WERI-Rb-1 (cell line): ENCODE results near the gene SLC7A1.

Experiments used
- DNase-seq: peaks from one replicate; pipeline ENCODE4 v3.0.0-alpha.2; 2020
- H3K27ac ChIP-seq: fragments of 250-450 bp; sonication (Bioruptor Pico); 2 replicates; pipeline ENCODE4 v1.5.1; 2020; ENCODE audit warnings: mild to moderate bottlenecking, moderate library complexity
- H3K27me3 ChIP-seq: fragments of 250-450 bp; sonication (Bioruptor Pico); 2 replicates; pipeline ENCODE4 v1.5.1; 2021; ENCODE audit warnings: mild to moderate bottlenecking, low read depth, moderate library complexity; ENCODE audit not compliant: insufficient read depth, severe bottlenecking
- H3K36me3 ChIP-seq: fragments of 250-450 bp; sonication (Bioruptor Pico); 2 replicates; pipeline ENCODE4 v1.5.1; 2020; ENCODE audit warnings: mild to moderate bottlenecking, moderate library complexity
- H3K4me3 ChIP-seq: 2 replicates; pipeline ENCODE4 v1.5.1; 2011; ENCODE audit warnings: low read depth, mild to moderate bottlenecking, control low read depth, low read length
- H3K9me3 ChIP-seq: fragments of 250-450 bp; sonication (Bioruptor Pico); 2 replicates; pipeline ENCODE4 v1.5.1; 2021; ENCODE audit warnings: mild to moderate bottlenecking, moderate library complexity; ENCODE audit not compliant: severe bottlenecking
- TF ChIP-seq, protein P1 (sequence below): IDR thresholded peaks from 2 replicates; pipeline ENCODE4 v1.5.1; 2011; ENCODE audit warnings: low read depth, mild to moderate bottlenecking, control low read depth, inconsistent platforms, low read length

Gene SLC7A1

DNA sequence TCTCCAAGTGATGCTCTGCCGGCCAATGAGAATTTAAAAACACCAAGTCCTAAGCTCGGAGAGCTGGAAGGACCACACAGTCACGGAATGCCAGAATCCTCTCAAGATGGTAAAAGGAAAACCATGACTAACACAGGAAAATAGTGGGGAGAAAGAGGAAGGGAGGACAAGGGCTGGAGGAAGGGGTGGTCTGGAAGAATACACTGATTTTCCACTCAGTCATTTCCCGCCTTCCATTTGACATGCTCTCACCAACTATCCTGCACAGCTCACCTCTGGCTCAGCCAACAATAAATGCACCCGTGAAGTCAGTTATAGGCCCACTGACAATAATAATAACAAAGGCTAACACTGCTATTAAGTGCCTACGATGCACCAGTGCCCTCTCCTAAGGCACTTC, 31.5 kb downstream of the SLC7A1 start:
- Histone ChIP-seq H3K9me3 (no peaks in the 10 kb centered on the region), H3K27ac (no peak overlapping the region), H3K27me3 (no peaks in the 10 kb centered on the region), H3K4me3 (no peak overlapping the region), H3K36me3 (no peaks in the 10 kb centered on the region)
- DNase-seq: no peak
- TF ChIP-seq, protein P1, sequence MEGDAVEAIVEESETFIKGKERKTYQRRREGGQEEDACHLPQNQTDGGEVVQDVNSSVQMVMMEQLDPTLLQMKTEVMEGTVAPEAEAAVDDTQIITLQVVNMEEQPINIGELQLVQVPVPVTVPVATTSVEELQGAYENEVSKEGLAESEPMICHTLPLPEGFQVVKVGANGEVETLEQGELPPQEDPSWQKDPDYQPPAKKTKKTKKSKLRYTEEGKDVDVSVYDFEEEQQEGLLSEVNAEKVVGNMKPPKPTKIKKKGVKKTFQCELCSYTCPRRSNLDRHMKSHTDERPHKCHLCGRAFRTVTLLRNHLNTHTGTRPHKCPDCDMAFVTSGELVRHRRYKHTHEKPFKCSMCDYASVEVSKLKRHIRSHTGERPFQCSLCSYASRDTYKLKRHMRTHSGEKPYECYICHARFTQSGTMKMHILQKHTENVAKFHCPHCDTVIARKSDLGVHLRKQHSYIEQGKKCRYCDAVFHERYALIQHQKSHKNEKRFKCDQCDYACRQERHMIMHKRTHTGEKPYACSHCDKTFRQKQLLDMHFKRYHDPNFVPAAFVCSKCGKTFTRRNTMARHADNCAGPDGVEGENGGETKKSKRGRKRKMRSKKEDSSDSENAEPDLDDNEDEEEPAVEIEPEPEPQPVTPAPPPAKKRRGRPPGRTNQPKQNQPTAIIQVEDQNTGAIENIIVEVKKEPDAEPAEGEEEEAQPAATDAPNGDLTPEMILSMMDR: no peak

DNA sequence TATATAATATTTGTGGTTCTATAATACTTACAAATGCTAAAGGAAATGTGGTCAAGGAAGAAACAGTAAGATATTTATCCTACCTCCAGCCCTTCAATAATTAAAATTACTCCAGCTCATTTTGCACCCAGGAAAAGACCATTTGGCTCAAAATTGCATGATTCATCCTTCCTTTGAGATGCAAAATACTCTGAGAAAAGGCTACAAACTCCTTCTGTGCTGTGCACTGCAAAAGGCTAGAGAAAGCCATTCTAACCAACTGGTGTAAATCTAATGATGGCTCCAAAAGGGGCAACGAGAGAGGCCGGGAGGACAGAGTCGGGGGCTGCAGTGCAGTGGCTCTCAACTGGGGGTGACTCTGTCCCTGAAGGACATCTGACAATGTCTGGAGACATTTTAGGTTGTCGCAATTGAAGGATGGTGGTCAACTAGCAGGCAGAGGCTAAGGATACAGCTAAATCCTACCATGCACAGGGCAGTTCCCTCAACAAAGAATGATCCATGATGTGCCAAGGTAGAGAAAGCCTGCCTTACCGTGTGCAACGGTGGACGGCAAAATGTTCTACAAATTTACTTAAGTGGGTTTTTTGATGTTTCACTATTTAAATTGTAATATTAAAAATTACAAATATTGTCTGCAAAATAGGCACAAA, 32.6 kb downstream of the SLC7A1 start:
- no peak overlapping the region for H3K27ac ChIP-seq
- no peak overlapping the region for H3K4me3 ChIP-seq
- no peak for DNase-seq
- H3K36me3 ChIP-seq: no peaks in the 10 kb centered on the region
- H3K27me3 ChIP-seq: no peaks in the 10 kb centered on the region
- TF ChIP-seq, protein P1: no peak
- no peaks in the 10 kb centered on the region for H3K9me3 ChIP-seq

DNA sequence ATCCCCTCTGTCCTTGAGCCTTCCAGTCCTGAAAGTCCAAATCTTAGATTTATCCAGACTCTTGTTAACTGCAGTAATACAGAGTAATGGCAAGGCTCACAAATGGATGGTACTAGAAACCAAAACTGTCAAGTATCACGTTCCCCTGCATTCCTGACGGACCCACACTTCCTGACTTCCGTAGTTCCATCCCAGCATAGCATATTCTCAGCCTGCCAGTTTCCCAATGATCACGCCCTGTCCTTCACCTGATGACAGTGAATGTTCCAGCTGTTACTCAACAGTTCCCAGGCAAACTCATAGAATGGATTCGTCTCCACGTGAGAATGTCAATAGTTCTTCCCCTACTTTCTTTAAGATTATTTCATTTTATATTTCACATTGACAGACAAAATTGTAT, 33.6 kb downstream of the SLC7A1 start:
- TF ChIP-seq, protein P1: no peak
- Histone ChIP-seq H3K27ac (no peak overlapping the region), H3K9me3 (no peaks in the 10 kb centered on the region), H3K36me3 (no peaks in the 10 kb centered on the region), H3K4me3 (no peak overlapping the region), H3K27me3 (no peaks in the 10 kb centered on the region)
- no peak for DNase-seq

DNA sequence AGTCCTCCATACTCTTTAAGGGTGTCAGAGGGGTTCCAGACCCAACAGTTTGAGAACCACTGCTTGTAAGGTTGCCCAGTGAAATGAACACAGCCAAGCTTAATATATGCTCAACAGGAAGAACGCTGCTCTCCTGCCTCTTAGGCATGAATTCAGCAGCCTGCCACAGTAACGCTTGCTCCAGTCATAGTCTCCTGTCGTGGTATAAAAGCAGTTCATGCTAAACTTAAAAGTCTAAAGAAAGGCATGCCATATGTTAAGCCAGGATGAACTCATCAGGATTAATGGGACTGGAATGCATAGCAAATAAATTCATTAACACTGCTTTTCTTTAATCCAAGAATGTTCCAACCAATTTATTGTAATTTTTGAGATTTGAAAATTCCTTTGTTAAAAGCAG, 38.7 kb downstream of the SLC7A1 start:
- H3K27ac ChIP-seq: no peak overlapping the region
- no peak overlapping the region for H3K4me3 ChIP-seq
- no peaks in the 10 kb centered on the region for H3K36me3 ChIP-seq
- no peaks in the 10 kb centered on the region for H3K27me3 ChIP-seq
- no peaks in the 10 kb centered on the region for H3K9me3 ChIP-seq
- DNase-seq: no peak
- TF ChIP-seq, protein P1: no peak

DNA sequence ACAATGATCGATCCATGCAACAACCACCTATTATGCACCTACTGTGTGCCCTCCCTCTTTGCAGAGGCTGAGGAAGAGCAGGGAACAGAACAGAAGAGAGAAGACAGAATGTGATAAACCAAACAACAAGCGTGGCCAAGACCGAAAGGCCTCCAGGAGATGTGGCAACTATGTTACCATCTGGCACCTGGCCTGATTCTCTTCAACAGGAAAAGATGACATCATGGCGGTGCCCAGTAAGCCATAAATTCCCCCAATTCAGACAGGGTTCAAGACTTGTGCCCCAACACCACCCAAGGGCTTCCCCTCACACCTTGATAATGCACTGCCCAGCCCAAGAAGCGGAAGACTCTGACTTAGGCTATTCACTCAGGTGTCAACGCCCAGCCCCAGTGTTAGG, 44.3 kb downstream of the SLC7A1 start:
- Histone ChIP-seq H3K4me3 (no peak overlapping the region), H3K9me3 (no peaks in the 10 kb centered on the region), H3K27ac (no peak overlapping the region), H3K27me3 (no peaks in the 10 kb centered on the region), H3K36me3 (no peaks in the 10 kb centered on the region)
- DNase-seq: no peak
- TF ChIP-seq, protein P1: no peak

DNA sequence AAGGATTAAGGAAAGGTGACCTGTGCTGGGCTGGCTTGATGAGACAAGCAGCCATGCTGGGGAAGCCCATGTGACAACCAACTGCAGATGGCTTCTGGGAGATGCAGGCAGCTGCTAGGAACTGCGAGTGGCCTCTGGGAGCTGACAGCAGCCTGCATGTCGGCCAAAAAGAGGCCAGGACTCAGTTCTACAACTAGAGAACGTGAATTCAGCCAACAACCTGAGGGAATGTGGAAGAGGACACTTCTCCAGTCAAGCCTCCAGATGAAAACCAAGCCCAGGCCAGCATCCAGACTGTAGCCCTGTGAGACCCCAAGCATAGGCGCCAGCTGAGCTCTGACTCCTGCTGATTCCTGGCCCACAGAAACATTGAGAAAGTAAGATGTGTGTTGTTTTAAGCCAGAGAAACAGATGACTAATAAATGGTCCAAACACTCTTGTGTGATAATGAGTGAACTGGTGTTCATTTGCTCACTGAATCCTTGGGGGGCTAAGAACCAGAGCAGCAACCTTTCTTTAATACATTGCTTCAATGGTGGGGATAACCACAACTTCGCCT, 45.0 kb downstream of the SLC7A1 start:
- no peaks in the 10 kb centered on the region for H3K9me3 ChIP-seq
- H3K36me3 ChIP-seq: no peaks in the 10 kb centered on the region
- DNase-seq: no peak
- no peak overlapping the region for H3K4me3 ChIP-seq
- H3K27ac ChIP-seq: no peak overlapping the region
- TF ChIP-seq, protein P1: no peak
- H3K27me3 ChIP-seq: no peaks in the 10 kb centered on the region
